ENCODE data around the gene TMEM175. TPM values are rescaled to one million over a fixed set of nuclear protein-coding genes. Genes with fewer than 3 reads are reported as not detected.

TMEM175 gene
- total RNA-seq, 2 donors from 2014 or later = 15.3 to 16.4 TPM

GRCh38 chr4:898123-898522 lies 34.1 kb upstream of the TMEM175 start:
- intact Hi-C loops (cut with DNase I) = no loop called here
- DNase-seq (ENCODE audit: low spot score) = no peak

- intact Hi-C loops (cut with DNase I) = no loop called here
- no peak for DNase-seq (ENCODE audit: low spot score)
Observed at GRCh38 chr4:898869-899555, 33.2 kb upstream of the TMEM175 start.

- intact Hi-C loops (cut with DNase I) = no loop called here
Observed at GRCh38 chr4:899556-899906, 32.7 kb upstream of the TMEM175 start.

GRCh38 chr4:900073-900472 lies 32.2 kb upstream of the TMEM175 start:
- DNase-seq (ENCODE audit: low spot score) = no peak
- intact Hi-C loops (cut with DNase I) = no loop called here

More at GRCh38 chr4:899556-899906, 32.7 kb upstream of the TMEM175 start:
- no peak for DNase-seq (ENCODE audit: low spot score)

GRCh38 chr4:900721-901120 lies 31.5 kb upstream of the TMEM175 start:
- intact Hi-C loops (cut with DNase I) = no loop called here

GRCh38 chr4:901192-901910 lies 30.9 kb upstream of the TMEM175 start:
- intact Hi-C loops (cut with DNase I) = no loop called here
- no peak for DNase-seq (ENCODE audit: low spot score)

More at GRCh38 chr4:900721-901120, 31.5 kb upstream of the TMEM175 start:
- no peak for DNase-seq (ENCODE audit: low spot score)

- intact Hi-C loops (cut with DNase I) = no loop called here
- no peak for DNase-seq (ENCODE audit: low spot score)
Observed at GRCh38 chr4:903066-904046, 28.9 kb upstream of the TMEM175 start.

GRCh38 chr4:905485-906338 lies 26.5 kb upstream of the TMEM175 start:
- DNase-seq (ENCODE audit: low spot score) = peak; percentile 76
- intact Hi-C loops (cut with DNase I) = no loop called here

- intact Hi-C loops (cut with DNase I) = no loop called here
- DNase-seq (ENCODE audit: low spot score) = peak; percentile 71
Observed at GRCh38 chr4:906339-907102, 25.7 kb upstream of the TMEM175 start.

GRCh38 chr4:907103-907400 lies 25.2 kb upstream of the TMEM175 start:
- intact Hi-C loops (cut with DNase I) = no loop called here
- DNase-seq (ENCODE audit: low spot score) = peak; percentile 49

GRCh38 chr4:907691-908425 lies 24.4 kb upstream of the TMEM175 start:
- intact Hi-C loops (cut with DNase I) = no loop called here
- peak; percentile 72 for DNase-seq (ENCODE audit: low spot score)

- DNase-seq (ENCODE audit: low spot score) = peak; percentile 67
- intact Hi-C loops (cut with DNase I) = no loop called here
Observed at GRCh38 chr4:909131-909571, 23.1 kb upstream of the TMEM175 start.

- DNase-seq (ENCODE audit: low spot score) = peak; percentile 40
- intact Hi-C loops (cut with DNase I) = no loop called here
Observed at GRCh38 chr4:909821-910220, 22.4 kb upstream of the TMEM175 start.

GRCh38 chr4:910366-911091 lies 21.7 kb upstream of the TMEM175 start:
- intact Hi-C loops (cut with DNase I) = no loop called here
- DNase-seq (ENCODE audit: low spot score) = peak; percentile 64

GRCh38 chr4:911221-911751 lies 21.0 kb upstream of the TMEM175 start:
- peak; percentile 63 for DNase-seq (ENCODE audit: low spot score)
- intact Hi-C loops (cut with DNase I) = no loop called here

- DNase-seq (ENCODE audit: low spot score) = peak; percentile 61
- intact Hi-C loops (cut with DNase I) = no loop called here
Observed at GRCh38 chr4:911871-912490, 20.3 kb upstream of the TMEM175 start.
